GM19099 (cell line): ENCODE measurements around the gene GNB5.

ENCODE experiments used
- POLR2A ChIP-seq: IDR thresholded peaks from 3 replicates; pipeline ENCODE4 v1.6.1; 2011; ENCODE audit warnings: low read depth; ENCODE audit not compliant: insufficient read length; ENCODE audit errors: extremely low read depth

The GNB5 gene

DNA sequence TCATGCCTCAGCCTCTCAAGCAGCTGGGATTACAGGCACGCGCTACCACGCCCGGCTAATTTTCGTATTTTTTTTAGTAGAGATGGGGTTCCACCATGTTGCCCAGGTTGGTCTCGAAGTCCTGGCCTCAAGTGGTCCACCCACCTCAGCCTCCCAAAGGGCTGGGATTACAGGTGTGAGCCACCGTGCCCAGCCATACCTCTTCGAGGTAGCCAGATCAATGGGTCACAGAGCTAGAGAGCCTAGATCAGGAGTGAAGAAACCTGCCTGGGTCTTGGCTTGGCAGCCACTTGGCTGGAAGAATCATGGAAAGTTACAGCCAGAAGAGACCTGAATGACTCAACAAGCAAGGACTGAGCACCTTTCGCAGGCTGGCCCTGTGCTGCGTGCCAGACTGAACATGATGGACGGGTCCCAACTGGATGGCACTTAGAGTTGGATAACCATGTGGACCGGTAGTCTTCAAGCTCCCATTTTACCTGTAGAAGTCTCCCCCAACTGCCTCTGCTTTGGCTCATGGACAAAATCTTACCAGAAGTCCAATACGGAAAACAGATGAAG, 29.7 kb downstream of the GNB5 start:
- TF ChIP-seq POLR2A, result no peak

DNA sequence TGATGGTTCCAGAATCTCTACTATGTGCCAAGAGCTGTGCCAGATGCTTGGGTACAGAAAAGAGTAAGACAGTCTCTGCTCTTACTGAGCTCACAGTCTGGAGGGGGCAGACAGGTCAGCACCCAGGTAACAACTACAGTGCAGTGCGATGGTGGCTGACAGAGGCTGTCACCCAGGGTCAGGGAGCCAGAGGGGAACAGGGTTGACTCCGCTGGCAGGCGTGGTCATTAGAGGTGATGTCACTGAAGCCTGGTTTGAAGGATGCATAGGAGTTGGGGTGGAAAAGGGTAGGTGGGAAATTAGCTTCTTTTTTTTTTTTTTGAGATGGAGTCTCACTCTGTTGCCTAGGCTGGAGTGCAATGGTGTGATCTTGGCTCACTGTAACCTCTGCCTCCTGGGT, 31.5 kb downstream of the GNB5 start:
- no peak for TF ChIP-seq POLR2A

DNA sequence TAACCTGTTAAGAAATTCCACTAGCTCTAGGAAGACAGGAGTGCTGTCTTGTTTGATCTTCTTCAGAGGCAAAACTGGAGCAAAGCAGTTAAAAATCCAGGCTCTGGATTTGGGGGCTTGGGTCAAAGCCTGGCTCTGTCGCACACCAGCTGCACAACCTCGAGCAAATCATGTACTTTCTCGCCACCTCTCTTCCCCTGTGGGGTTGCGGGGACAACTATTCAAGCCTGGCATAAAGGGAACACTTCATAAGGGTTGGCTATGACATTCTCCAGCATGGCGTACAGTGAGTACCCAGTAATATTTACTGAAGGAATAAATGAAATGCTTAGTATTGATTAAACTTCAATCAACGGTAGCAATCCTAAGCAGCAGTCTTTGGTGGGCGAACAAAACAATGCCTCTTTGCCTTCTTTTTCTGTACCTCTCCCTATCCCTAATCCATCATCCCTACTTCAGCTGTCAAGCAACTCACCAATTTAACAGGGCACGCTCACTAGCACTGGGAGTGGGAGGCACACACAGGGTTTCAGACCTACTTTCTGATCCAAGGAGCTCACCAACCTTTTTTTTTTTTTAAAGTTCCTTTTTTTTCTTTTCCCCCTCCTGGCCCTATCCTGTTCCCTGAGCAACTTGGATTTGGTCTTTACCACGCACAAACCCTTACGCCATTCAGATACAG, 33.0 kb downstream of the GNB5 start:
- no peak for TF ChIP-seq POLR2A

DNA sequence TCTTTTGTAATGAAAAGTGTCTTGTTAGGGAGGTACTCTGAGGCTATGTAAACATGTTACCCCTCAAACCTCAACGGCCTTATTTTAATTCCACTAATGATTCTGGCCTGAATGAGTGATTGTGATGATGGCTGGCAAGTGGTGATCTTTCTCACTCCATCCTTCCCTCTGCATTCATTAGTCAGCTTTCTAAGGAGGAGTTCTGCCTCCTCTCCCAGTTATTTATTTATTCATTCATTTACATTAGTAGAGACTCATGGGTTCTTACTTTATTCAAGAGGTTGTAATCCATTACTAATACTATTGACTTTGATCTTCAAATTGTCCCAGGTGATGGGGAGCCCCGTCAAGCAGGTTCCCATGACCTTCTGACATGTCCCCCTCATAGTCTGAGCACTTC, 35.3 kb downstream of the GNB5 start:
- no peak for TF ChIP-seq POLR2A

DNA sequence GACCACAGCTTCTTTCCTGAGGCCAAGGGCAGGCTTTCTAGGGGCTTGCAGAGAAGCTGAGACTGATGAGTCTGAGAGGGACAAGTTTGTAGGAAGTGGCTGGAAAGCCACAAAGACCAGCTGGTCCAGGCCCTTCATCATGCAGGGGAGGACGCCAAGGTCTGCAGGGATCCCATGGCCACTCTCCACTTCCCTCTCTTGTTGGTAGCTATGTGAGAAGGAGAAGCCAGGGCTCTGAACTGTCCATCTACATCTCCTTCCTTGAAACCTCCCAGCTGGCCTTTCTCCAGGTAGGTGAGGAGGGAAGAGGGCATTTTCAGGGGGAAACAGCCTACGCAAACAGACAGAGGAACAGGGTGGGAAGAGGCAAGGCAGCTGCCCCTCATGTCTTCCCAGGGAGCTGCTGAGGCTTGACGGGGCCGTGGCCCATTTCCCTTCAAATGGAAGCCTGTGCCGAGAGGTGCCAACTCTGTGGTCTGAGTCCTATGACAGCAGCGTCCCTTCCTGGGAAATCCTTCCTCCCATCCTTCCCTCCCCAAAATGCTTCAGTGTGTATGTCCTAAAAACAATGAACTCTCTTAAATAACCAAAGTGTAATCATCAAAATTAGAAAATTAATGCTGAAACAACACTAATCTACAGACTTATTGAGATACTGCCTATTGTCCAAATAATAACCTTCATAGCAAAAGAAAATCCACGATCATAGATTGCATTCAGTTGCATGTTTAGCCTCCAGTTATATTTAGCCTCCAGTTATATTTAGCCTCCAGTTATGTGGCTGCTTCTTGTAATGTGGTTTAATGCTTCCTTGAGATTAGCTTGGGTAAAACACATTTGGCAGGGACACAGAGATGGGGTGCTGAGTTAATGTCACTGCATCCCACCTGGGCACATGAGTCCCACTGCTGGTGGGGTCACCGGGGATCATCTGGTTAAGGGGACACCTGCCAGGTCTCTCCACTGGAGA, 36.0 kb downstream of the GNB5 start:
- TF ChIP-seq POLR2A, result no peak

DNA sequence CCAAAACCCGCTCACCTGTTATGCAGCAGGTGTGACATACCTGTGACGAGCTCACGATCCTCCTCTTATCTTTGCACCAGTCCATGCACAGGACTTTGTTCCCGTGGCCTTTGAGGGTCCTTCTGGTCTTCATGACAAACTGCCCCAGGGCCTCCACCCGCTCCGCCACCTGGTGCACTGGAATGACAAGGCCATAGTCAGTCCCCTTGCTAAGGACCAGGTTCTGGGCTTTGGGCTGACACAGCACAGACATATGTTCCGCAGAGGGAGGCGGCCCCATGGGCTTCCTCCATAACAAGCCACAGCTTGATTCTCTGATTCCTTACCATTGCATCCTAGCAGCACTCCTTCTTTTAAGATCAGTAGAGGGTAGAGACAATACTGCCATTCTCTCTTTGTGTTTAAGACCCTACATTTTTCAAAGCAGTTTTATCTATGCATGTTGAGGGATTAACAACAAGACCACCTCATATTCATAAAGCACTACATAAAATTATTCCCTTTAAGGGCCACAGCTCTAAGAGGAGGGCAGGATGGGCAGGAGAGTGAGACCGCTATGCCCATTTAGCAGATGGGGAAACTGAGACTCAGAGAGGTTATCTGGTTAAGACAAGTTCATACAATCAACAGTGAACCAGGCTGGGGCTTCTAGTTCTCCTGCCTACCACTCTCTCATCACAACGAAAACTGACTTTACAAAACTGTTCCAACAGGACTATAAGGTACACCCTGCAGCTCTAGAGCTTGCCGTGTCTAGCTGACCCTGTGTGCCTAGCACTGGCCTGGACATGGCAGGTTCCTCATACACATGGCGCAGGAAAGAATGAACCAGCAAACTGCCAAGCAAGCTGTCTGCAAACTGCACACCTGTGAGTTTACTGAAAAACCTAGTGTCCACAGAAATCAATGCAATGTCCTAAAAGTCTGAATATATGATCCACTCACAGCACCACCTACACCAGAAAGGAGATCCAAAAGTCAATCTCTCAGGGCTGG, 37.0 kb downstream of the GNB5 start:
- no peak for TF ChIP-seq POLR2A

DNA sequence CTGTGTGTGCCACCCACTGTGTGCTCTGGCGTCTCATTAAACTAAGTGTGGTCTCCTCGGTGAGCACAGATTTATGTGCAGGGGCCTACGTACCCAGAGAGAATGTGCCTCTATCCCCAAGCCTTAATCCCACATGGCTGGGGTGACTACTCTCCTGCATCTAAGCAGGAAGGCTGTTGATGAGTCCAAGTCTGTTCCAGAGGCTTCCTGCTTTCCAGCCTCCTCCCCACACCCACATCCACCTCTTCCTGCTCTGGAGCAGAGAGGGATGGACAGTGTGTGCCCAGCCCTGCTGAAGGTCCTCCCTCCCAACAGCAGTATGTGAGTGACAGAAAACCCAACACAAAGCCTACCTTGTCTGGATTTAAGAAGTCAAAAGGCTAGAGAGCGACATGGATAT, 39.8 kb downstream of the GNB5 start:
- no peak for TF ChIP-seq POLR2A

DNA sequence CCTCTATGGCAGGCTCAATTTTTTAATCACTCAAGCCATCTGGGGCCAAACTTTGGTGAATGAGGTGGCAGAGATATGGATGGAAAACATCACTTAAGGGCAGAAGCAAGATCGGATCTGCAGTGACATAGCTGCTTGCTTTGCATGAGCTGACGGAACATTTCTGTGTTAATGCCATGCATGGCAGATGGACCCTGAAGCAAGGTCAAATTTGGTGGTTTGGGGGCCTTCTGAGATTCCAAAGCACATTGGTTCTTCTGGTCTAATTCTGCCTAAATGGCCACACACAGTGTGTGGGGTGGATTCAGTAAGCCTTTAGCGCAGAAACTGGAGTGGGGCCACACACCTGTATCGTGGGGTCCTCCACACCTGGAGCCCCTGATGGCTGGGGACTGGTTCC, 40.3 kb downstream of the GNB5 start:
- TF ChIP-seq POLR2A, result no peak

DNA sequence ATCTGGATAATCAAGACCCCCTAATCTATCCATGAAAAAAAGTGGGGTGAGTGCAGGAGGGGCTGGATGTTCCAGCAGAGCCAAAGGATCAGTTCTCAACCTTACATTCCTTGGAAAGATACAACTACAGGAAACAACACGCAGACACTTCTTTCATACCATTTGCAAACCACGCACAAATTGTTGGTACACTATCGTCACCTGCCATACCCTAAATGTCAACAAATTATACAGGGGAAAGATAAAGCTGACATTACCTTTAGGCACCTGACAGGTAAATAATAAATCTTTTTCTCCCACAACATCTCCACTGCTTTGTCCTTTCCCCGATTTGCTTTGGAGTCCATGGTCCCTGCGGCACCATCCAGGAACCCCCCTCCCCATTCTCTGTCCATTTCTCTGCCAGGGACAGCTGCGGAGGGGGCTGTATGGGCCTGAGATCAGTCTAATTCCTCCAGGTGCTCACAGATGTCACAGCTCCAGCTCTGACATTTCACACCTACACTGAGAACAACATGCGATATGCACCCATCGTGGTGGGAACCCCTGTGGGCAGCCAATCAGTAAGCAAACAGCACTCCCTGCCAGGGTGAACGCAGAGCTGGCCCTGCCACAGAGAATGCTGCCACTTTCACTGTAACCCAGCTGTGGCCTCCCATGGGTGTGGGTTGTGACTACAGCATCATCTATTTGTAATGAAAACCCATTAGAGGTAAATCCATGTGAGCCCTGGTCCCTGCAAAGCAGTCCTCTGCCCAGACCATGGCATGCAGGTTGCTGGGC, 41.0 kb downstream of the GNB5 start:
- no peak for TF ChIP-seq POLR2A

DNA sequence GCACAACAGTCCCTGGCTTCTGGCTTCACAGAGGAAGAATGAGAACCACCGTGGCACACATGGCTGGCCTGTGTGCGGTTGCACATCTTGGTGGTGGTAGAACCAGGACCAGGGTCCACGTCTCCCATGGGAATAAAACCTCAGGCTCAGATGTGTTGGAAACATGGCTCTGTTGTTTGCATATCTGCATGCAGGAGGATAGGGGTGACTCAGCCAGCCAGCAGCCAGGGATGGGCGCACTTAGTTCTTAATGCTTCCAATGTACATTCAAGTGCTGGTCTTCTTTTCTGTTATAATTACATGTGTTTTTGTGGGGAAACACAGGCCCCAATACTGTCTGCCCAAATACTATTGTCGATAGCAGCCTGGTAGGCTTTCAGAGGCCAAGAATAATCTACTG, 42.8 kb downstream of the GNB5 start:
- no peak for TF ChIP-seq POLR2A

DNA sequence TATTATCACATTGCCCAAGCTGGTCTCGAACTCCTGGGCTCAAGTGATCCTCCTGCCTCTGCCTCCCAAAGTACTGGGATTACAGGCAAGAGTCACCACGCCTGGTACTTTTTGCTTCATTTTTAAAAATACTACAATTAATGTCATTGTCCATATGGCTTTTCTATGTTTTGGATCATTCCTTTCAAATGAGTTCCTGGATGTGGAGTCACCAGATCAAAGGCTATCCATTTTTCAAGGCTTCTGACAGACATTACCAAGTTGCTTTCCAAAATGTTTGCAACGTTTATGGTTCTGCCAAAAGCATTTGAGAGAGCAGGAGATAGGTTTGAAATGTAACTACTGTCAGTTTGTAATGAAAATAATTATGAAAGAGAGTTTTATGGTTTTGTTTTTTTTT, 44.4 kb downstream of the GNB5 start:
- no peak for TF ChIP-seq POLR2A

DNA sequence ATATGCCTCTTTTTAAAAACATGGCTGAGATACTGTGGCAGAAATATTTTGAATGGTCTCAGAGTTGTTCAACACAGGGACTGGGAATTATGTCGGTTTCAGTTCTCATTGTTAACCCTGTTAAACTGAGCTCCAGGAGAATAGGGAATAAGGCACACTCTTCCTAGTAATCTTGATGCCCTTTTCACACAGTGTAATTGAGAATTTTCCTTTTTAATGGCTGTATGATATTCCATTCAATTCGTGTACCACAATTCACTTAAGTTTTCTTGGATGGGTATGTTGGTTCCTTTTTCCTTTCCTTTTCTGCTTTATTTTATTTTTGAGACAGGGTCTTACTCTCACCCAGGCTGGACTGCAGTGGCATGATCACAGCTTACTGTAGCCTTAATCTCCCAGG, 44.9 kb downstream of the GNB5 start:
- TF ChIP-seq POLR2A, result no peak

DNA sequence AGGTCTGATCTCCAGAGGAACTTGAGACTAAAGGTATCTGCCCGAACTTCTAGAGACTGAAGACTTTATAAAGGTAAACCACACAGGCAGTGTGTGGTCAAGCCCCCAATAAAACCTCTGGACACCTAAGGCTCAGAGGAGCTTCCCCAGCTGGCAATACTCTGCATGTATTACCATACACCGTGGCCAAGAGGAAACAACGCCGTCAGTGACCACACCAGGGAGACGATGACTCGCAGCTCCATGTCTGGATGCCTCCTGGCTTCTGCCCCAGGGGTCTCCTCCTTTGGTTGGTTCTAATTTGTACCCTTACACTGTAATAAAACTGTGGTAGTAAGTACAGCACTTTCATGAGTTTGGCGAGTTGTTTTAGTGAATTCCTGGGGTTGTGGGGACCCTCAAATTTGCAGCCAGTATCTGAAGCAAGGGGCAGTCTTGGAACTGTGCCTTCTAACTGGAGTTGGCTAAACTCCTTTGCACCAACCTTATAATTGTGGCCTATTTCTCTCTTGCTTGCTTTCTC, 46.5 kb downstream of the GNB5 start:
- no peak for TF ChIP-seq POLR2A

DNA sequence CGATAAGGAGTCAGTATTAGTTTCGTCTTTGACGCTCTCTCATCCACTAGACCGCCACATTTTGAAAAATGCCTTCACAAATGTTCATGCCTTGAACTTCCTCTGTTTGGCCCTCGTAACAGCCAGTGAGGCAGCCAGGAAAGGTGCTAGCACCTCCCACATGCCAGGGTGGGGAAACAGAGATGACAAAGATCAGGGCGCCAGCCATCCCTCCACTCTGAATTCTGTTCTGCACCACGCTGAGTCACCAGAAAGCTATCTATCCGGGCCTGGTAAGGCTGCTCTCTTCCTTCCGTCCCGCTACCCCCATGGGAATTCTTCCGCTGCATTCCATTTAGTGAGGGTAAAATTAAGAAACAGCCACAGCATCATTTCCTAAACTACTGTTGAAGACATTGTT, 47.3 kb downstream of the GNB5 start:
- no peak for TF ChIP-seq POLR2A
